Endothelial cell of umbilical vein (primary cell): Measurements from ENCODE around the gene PHKG2. TPM values are rescaled to one million over a fixed set of nuclear protein-coding genes. Genes with fewer than 3 reads are reported as not detected.

Experiments used
- BruUV-seq: library from RNA; stranded (reverse); fragments of 400-500 nt; replicated peaks from 2 replicates; lab custom pipeline; 2021; lab: Mats Ljungman, UMichigan
- CTCF ChIA-PET: fragments of 300-600, 350-600 bp; sonication (Branson Sonifier 250); formaldehyde crosslinking; loops from one replicate; lab custom pipeline; 2021; ENCODE audit warnings: antibody characterized with exemption, inconsistent platforms; lab: Charles Lee
- POLR2A ChIA-PET: fragments of 300-600, 350-600 bp; sonication (Branson Sonifier 250); formaldehyde crosslinking; loops from one replicate; lab custom pipeline; 2021; ENCODE audit warnings: antibody characterized with exemption, inconsistent platforms; lab: Charles Lee
- DNase-seq: peaks from one replicate; pipeline ENCODE4 v3.0.0-alpha.2; 2011; ENCODE audit warnings: low read depth, low spot score
- FAIRE-seq: peaks from 2 replicates; lab custom pipeline; 2011; peaks lifted over from hg19 to GRCh38; lab: Jason Lieb, UNC
- H2AFZ ChIP-seq: 2 replicates; pipeline ENCODE4 v1.6.0; 2012; ENCODE audit warnings: low read depth, low read length, control low read depth, inconsistent platforms
- H3K27ac ChIP-seq: 2 replicates; pipeline ENCODE4 v1.5.1; 2011; ENCODE audit warnings: low read depth, mild to moderate bottlenecking, control low read depth, low read length, moderate library complexity; ENCODE audit not compliant: insufficient read depth
- H3K27me3 ChIP-seq, 2 experiments: 2 replicates each; pipeline versions ENCODE4 v1.6.0 to v1.6.1; 2011; ENCODE audit warnings: low read length in 2 of 2, mixed read lengths in 1 of 2; ENCODE audit not compliant: control insufficient read depth in 2 of 2, insufficient read depth in 2 of 2
- H3K36me3 ChIP-seq, 2 experiments: 2 replicates in 1 of 2; 3 replicates in 1 of 2; pipeline ENCODE4 v1.5.1; 2011; ENCODE audit warnings: low read length in 2 of 2, mild to moderate bottlenecking in 1 of 2, moderate library complexity in 1 of 2; ENCODE audit not compliant: control insufficient read depth in 2 of 2, insufficient read depth in 2 of 2; ENCODE audit errors: extremely low read depth in 1 of 2
- H3K4me1 ChIP-seq: 3 replicates; pipeline ENCODE4 v1.5.1; 2011; ENCODE audit warnings: mild to moderate bottlenecking, low read length; ENCODE audit not compliant: control insufficient read depth, insufficient read depth; ENCODE audit errors: extremely low read depth
- H3K4me2 ChIP-seq: 2 replicates; pipeline ENCODE4 v1.6.1; 2011; ENCODE audit warnings: low read length, control low read depth, mixed read lengths; ENCODE audit not compliant: insufficient read depth
- H3K4me3 ChIP-seq, 3 experiments: fragments of 200-600 bp in 1 of 3; sonication (generic), shearing (Covaris generic) in 1 of 3; replicated peaks in 1 of 3; 2 replicates each; pipeline ENCODE4 v1.5.1; 2011 to 2016; ENCODE audit warnings: control low read depth in 3 of 3, low read length in 3 of 3, mild to moderate bottlenecking in 2 of 3, inconsistent platforms in 1 of 3, low read depth in 1 of 3, moderate library complexity in 1 of 3; ENCODE audit not compliant: insufficient read depth in 1 of 3
- H3K79me2 ChIP-seq: 2 replicates; pipeline ENCODE4 v1.6.0; 2012; ENCODE audit warnings: low read length, inconsistent platforms; ENCODE audit not compliant: control insufficient read depth, insufficient read depth
- H3K9ac ChIP-seq: replicated peaks from 2 replicates; pipeline ENCODE3; 2011; ENCODE audit warnings: low read length, control low read depth; ENCODE audit not compliant: insufficient read depth; ENCODE audit errors: extremely low read depth
- H3K9me1 ChIP-seq: replicated peaks from 3 replicates; pipeline ENCODE4 v1.6.0; 2011; ENCODE audit warnings: mild to moderate bottlenecking, low read length; ENCODE audit not compliant: control insufficient read depth, insufficient read depth; ENCODE audit errors: extremely low read depth
- H3K9me3 ChIP-seq: replicated peaks from 2 replicates; pipeline ENCODE4 v1.5.1; 2012; ENCODE audit warnings: low read length, inconsistent platforms; ENCODE audit not compliant: control insufficient read depth, insufficient read depth
- H4K20me1 ChIP-seq: replicated peaks from 2 replicates; pipeline ENCODE3; 2011; ENCODE audit warnings: mild to moderate bottlenecking, low read length; ENCODE audit not compliant: control insufficient read depth, insufficient read depth; ENCODE audit errors: extremely low read depth
- CTCF ChIP-seq, 2 donors: IDR thresholded peaks; 1 replicate in 1 of 2; 2 replicates in 1 of 2; pipeline ENCODE4 v1.5.1; 2011; ENCODE audit warnings: low read length in 2 of 2, mild to moderate bottlenecking in 2 of 2, moderate library complexity in 2 of 2, control low read depth in 1 of 2, inconsistent platforms in 1 of 2, low read depth in 1 of 2; ENCODE audit not compliant: insufficient read depth in 1 of 2; ENCODE audit errors: extremely low read depth in 1 of 2
- EZH2 ChIP-seq: IDR thresholded peaks from 2 replicates; pipeline ENCODE4 v1.6.1; 2012; ENCODE audit warnings: borderline replicate concordance, low read depth, mild to moderate bottlenecking, moderate library complexity, low read length, inconsistent platforms; ENCODE audit not compliant: severe bottlenecking
- FOS ChIP-seq: IDR thresholded peaks from 2 replicates; pipeline ENCODE4 v1.6.1; 2011; ENCODE audit warnings: mild to moderate bottlenecking, low read length, moderate library complexity, borderline replicate concordance; ENCODE audit not compliant: insufficient read depth
- GATA2 ChIP-seq: IDR thresholded peaks from 2 replicates; pipeline ENCODE4 v1.7.0; 2011; ENCODE audit warnings: low read depth, mild to moderate bottlenecking, moderate library complexity, mixed read lengths, low read length; ENCODE audit not compliant: insufficient read length, insufficient read depth
- JUN ChIP-seq: IDR thresholded peaks from 2 replicates; pipeline ENCODE4 v1.6.1; 2011; ENCODE audit warnings: borderline replicate concordance, low read depth; ENCODE audit not compliant: insufficient read length, insufficient read depth
- MAX ChIP-seq: IDR thresholded peaks from 2 replicates; pipeline ENCODE4 v1.6.1; 2011; ENCODE audit not compliant: insufficient read depth, insufficient read length
- MYC ChIP-seq: IDR thresholded peaks from one replicate; pipeline ENCODE4 v1.6.1; 2011; ENCODE audit warnings: mild to moderate bottlenecking, low read depth, low read length
- POLR2A ChIP-seq: IDR thresholded peaks from 2 replicates; pipeline ENCODE4 v1.6.1; 2012; ENCODE audit warnings: low read depth, mild to moderate bottlenecking, control low read depth, low read length
- POLR2AphosphoS5 ChIP-seq: IDR thresholded peaks from 2 replicates; pipeline ENCODE4 v1.6.1; 2012; ENCODE audit warnings: low read depth, mild to moderate bottlenecking, control low read depth, low read length, moderate library complexity; ENCODE audit not compliant: insufficient read depth
- dilution Hi-C: fragments of 300-500 bp; cut with MboI; formaldehyde crosslinking; loops from one replicate; pipeline ENCODE4 v1.15.0; 2019; ENCODE audit warnings: low sequenced_read_pairs; ENCODE audit not compliant: extremely low pct_ligation_motif_present
- intact Hi-C: fragments of 100-400 bp; cut with micrococcal nuclease; formaldehyde crosslinking; loops from one replicate; pipeline ENCODE4 v1.10.0; 2022
- polyA plus RNA-seq, 4 experiments: library from polyadenylated mRNA; depleted of rRNA in 3 of 4; stranded (reverse) in 3 of 4; unstranded in 1 of 4; fragments of >200 nt; gene quantifications; 2 replicates each; pipeline versions ENCODE4 v1.2.1 to v1.2.3, GENCODE V29; 2011 to 2012; ENCODE audit warnings: missing spikeins in 1 of 4
- total RNA-seq: library from RNA; stranded (reverse); gene quantifications from 2 replicates; pipeline ENCODE4 v1.2.3, GENCODE V29; 2021

Gene PHKG2
- total and polyA plus RNA-seq, 2 donors (not counting 3 experiments of a cell fraction or from before 2014, with no cell fraction given), result 33.0 to 48.8 TPM

DNA sequence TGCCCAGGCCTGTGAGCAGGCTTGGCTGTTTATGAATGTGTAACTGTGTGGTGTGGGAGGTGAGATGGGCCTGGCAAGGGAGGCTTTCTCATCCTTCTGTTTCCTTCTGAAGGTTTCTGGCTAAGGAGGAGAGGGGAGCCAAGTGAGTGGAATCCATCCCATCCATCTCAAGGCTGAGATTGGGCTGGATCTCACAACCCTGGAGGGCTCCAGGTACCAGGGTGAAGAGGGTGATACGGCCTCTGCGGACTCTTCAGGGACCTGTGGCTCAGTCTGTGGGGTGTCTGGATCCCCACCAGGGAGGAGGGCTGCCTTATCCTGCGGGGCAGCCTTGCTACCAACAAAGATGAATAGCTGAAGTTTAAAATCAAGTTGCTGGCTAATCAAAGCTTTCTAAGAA is 31.8 kb downstream of the PHKG2 start:
- FAIRE-seq (no peak), DNase-seq (no peak)
- no peak overlapping the region for H3K9ac ChIP-seq
- no TSS peak for BruUV-seq
- no peak for TF ChIP-seq MAX
- no peak for TF ChIP-seq JUN
- no peak for TF ChIP-seq CTCF (IDR thresholded peaks at IDR 0.05; ENCODE audit: extremely low read depth in 1 of 2, insufficient read depth in 1 of 2, low read depth in 1 of 2, low read length in 2 of 2)
- TF ChIP-seq EZH2, result no peak
- TF ChIP-seq GATA2, result no peak
- no peak overlapping the region for H3K4me3 ChIP-seq
- ChIA-PET CTCF (no interaction called here), POLR2A (no interaction called here)
- H2AFZ ChIP-seq, result no peak overlapping the region
- peaks cover 6% of the 10 kb centered on the region for H3K4me1 ChIP-seq
- H3K9me3 ChIP-seq, result no peaks in the 10 kb centered on the region
- no peak overlapping the region for H3K27ac ChIP-seq
- no peaks in the 10 kb centered on the region for H3K27me3 ChIP-seq
- H4K20me1 ChIP-seq, result no peaks in the 10 kb centered on the region
- no peak overlapping the region for H3K4me2 ChIP-seq
- intact Hi-C loops (no loop called here), dilution Hi-C loops (no loop called here)
- peaks cover 0 to 19% of the 10 kb centered on the region in 2 experiments for H3K36me3 ChIP-seq
- no peaks in the 10 kb centered on the region for H3K9me1 ChIP-seq
- no peaks in the 10 kb centered on the region for H3K79me2 ChIP-seq

DNA sequence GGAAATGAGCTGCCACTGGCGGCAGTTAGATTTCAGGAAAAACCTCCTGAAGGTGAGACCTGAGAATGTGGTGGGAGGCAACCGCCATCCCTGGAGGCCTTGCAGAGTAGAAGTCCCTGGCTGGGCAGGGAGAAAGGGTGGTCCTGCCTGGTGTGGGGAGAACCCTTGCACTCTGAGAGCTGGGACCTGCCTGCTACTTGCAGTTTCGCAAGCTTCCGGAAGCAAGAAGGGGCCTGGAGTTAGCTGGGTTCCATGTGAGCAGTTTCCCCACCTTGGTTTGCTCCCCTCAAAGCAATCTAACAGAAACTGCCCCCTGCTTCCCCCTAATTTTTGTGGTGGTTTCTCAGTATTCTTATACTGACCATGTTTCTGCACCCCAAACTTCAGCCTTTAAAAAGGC is 32.3 kb downstream of the PHKG2 start:
- H3K27ac ChIP-seq, result no peak overlapping the region
- dilution Hi-C loops, result no loop called here
- H3K36me3 ChIP-seq, result peaks cover 0 to 19% of the 10 kb centered on the region in 2 experiments
- DNase-seq (no peak), FAIRE-seq (no peak)
- intact Hi-C loops, result no loop called here
- H3K4me3 ChIP-seq, result no peak overlapping the region
- no peaks in the 10 kb centered on the region for H3K9me1 ChIP-seq
- no peaks in the 10 kb centered on the region for H3K9me3 ChIP-seq
- H3K4me2 ChIP-seq, result no peak overlapping the region
- no peaks in the 10 kb centered on the region for H3K79me2 ChIP-seq
- CTCF ChIA-PET, result no interaction called here
- no peaks in the 10 kb centered on the region for H3K27me3 ChIP-seq
- H2AFZ ChIP-seq, result no peak overlapping the region
- H3K4me1 ChIP-seq, result peaks cover 4% of the 10 kb centered on the region
- H3K9ac ChIP-seq, result no peak overlapping the region
- H4K20me1 ChIP-seq, result no peaks in the 10 kb centered on the region
- POLR2A ChIA-PET, result no interaction called here
- TF ChIP-seq MYC, result no peak
- no peak for TF ChIP-seq POLR2AphosphoS5
- no peak for TF ChIP-seq POLR2A
- TF ChIP-seq GATA2, result no peak
- TF ChIP-seq JUN, result no peak
- TF ChIP-seq EZH2, result no peak
- TF ChIP-seq CTCF (IDR thresholded peaks at IDR 0.05; ENCODE audit: extremely low read depth in 1 of 2, insufficient read depth in 1 of 2, low read depth in 1 of 2, low read length in 2 of 2), result no peak
- TF ChIP-seq FOS, result no peak
- no peak for TF ChIP-seq MAX
- no TSS peak for BruUV-seq
